ENCODE data around the gene ZNF282. TPM values are rescaled to one million over a fixed set of nuclear protein-coding genes. Genes with fewer than 3 reads are reported as not detected.
"Not testable (repeated sequence)": the region's sequence is repeated elsewhere in the genome, so short reads cannot be mapped to it uniquely, and the experiment has no call there.

The ZNF282 gene
- total RNA-seq, 1 donor from 2014 or later: 23.2 TPM

- peaks cover 9% of the 10 kb centered on the region for H3K36me3 ChIP-seq (ENCODE audit: control insufficient read depth, insufficient read depth, low read length)
Observed at GRCh38 chr7:149223176-149223575, 27.8 kb downstream of the ZNF282 start.

DNA sequence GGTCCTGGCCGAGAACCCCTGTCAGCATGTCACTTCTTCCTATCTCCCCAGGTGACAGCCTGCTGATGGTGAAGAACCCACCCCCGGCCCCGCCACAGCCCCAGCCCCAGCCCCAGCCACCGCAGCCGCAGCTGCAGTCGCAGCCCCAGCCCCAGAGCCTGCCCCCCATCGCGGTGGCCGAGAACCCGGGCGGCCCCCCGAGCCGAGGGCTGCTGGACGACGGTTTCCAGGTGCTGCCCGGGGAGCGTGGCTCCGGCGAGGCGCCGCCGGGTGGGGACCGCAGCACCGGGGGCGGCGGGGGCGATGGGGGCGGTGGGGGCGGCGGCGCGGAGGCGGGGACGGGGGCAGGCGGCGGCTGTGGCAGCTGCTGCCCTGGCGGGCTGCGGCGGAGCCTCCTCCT, 28.4 kb downstream of the ZNF282 start:
- peaks cover 9% of the 10 kb centered on the region for H3K36me3 ChIP-seq (ENCODE audit: control insufficient read depth, insufficient read depth, low read length)
- H3K27me3 ChIP-seq (ENCODE audit: control insufficient read depth, insufficient read depth, low read length): no peaks in the 10 kb centered on the region
- DNase-seq (ENCODE audit: low read depth) (no peak), FAIRE-seq (no peak)
- TF ChIP-seq, protein P1, sequence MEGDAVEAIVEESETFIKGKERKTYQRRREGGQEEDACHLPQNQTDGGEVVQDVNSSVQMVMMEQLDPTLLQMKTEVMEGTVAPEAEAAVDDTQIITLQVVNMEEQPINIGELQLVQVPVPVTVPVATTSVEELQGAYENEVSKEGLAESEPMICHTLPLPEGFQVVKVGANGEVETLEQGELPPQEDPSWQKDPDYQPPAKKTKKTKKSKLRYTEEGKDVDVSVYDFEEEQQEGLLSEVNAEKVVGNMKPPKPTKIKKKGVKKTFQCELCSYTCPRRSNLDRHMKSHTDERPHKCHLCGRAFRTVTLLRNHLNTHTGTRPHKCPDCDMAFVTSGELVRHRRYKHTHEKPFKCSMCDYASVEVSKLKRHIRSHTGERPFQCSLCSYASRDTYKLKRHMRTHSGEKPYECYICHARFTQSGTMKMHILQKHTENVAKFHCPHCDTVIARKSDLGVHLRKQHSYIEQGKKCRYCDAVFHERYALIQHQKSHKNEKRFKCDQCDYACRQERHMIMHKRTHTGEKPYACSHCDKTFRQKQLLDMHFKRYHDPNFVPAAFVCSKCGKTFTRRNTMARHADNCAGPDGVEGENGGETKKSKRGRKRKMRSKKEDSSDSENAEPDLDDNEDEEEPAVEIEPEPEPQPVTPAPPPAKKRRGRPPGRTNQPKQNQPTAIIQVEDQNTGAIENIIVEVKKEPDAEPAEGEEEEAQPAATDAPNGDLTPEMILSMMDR (IDR thresholded peaks at IDR 0.05; ENCODE audit: insufficient read depth, low read length, severe bottlenecking): no peak
- no peak overlapping the region for H3K4me3 ChIP-seq (ENCODE audit: low read depth, low read length)

More at GRCh38 chr7:149223176-149223575, 27.8 kb downstream of the ZNF282 start:
- TF ChIP-seq, protein P1 (IDR thresholded peaks at IDR 0.05; ENCODE audit: insufficient read depth, low read length, severe bottlenecking): no peak
- Histone ChIP-seq H3K4me3 (ENCODE audit: low read depth, low read length) (no peak overlapping the region), H3K27me3 (ENCODE audit: control insufficient read depth, insufficient read depth, low read length) (no peaks in the 10 kb centered on the region)
- FAIRE-seq (no peak), DNase-seq (ENCODE audit: low read depth) (no peak)

DNA sequence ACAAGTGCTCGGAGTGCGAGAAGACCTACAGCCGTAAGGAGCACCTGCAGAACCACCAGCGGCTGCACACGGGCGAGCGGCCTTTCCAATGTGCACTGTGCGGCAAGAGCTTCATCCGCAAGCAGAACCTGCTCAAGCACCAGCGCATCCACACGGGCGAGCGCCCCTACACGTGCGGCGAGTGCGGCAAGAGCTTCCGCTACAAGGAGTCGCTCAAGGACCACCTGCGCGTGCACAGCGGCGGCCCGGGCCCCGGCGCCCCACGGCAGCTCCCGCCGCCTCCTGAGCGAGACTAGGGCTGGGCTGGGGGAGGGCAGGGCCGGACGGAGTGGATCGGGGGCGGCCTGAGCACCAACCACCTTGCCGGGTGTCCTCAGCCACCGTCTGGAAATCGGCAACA, 29.0 kb downstream of the ZNF282 start:
- FAIRE-seq (no peak), DNase-seq (ENCODE audit: low read depth) (no peak)
- H3K36me3 ChIP-seq (ENCODE audit: control insufficient read depth, insufficient read depth, low read length): peaks cover 9% of the 10 kb centered on the region
- H3K4me3 ChIP-seq (ENCODE audit: low read depth, low read length): no peak overlapping the region
- no peaks in the 10 kb centered on the region for H3K27me3 ChIP-seq (ENCODE audit: control insufficient read depth, insufficient read depth, low read length)
- TF ChIP-seq, protein P1 (IDR thresholded peaks at IDR 0.05; ENCODE audit: insufficient read depth, low read length, severe bottlenecking): no peak

GRCh38 chr7:149225106-149225505, 29.8 kb downstream of the ZNF282 start:
- FAIRE-seq (no peak), DNase-seq (ENCODE audit: low read depth) (no peak)
- TF ChIP-seq, protein P1 (IDR thresholded peaks at IDR 0.05; ENCODE audit: insufficient read depth, low read length, severe bottlenecking): no peak
- Histone ChIP-seq H3K36me3 (ENCODE audit: control insufficient read depth, insufficient read depth, low read length) (peaks cover 7% of the 10 kb centered on the region), H3K4me3 (ENCODE audit: low read depth, low read length) (no peak overlapping the region), H3K27me3 (ENCODE audit: control insufficient read depth, insufficient read depth, low read length) (no peaks in the 10 kb centered on the region)

- no peak for FAIRE-seq
Observed at GRCh38 chr7:149225656-149226055, 30.3 kb downstream of the ZNF282 start.

GRCh38 chr7:149226366-149226765, 31.0 kb downstream of the ZNF282 start:
- not testable (repeated sequence) for H3K36me3 ChIP-seq (ENCODE audit: control insufficient read depth, insufficient read depth, low read length); H3K4me3 ChIP-seq (ENCODE audit: low read depth, low read length); DNase-seq (ENCODE audit: low read depth); H3K27me3 ChIP-seq (ENCODE audit: control insufficient read depth, insufficient read depth, low read length); FAIRE-seq

More at GRCh38 chr7:149225656-149226055, 30.3 kb downstream of the ZNF282 start:
- TF ChIP-seq, protein P1 (IDR thresholded peaks at IDR 0.05; ENCODE audit: insufficient read depth, low read length, severe bottlenecking): no peak
- no peak overlapping the region for H3K4me3 ChIP-seq (ENCODE audit: low read depth, low read length)
- H3K27me3 ChIP-seq (ENCODE audit: control insufficient read depth, insufficient read depth, low read length): no peaks in the 10 kb centered on the region
- DNase-seq (ENCODE audit: low read depth): no peak
- H3K36me3 ChIP-seq (ENCODE audit: control insufficient read depth, insufficient read depth, low read length): peaks cover 7% of the 10 kb centered on the region
